Measurements from ENCODE around the gene GHRH.

- TF ChIP-seq FOXM1 (IDR thresholded peaks at IDR 0.05; ENCODE audit: borderline replicate concordance) (no peak), FOXA1 (IDR thresholded peaks at IDR 0.05) (no peak), ELF4 (IDR thresholded peaks at IDR 0.05) (no peak), L3MBTL2 (conservative IDR thresholded peaks at IDR 0.05) (no peak)
Observed at GRCh38 chr20:37209193-37209592, 52.4 kb downstream of the GHRH start.

All from HEK293T (cell line).